ENCODE data around the gene GALM.
A peak's percentile ranks its signal among the peaks of the same experiment; 100 is the strongest.
"Not testable (repeated sequence)": the region's sequence is repeated elsewhere in the genome, so short reads cannot be mapped to it uniquely, and the experiment has no call there.

Gene GALM

GRCh38 chr2:38731090-38731489 lies 65.2 kb downstream of the GALM start:
- no peak for ATAC-seq
- no peak overlapping the region for H3K4me3 Mint-ChIP-seq

GRCh38 chr2:38731684-38732221 lies 65.8 kb downstream of the GALM start:
- Mint-ChIP-seq H3K4me3 (no peak overlapping the region), H3K27ac (no peak overlapping the region), H3K9me3 (no peaks in the 10 kb centered on the region), H3K27me3 (no peaks in the 10 kb centered on the region), H3K4me1 (peaks cover 6% of the 10 kb centered on the region), H3K36me3 (peaks cover 40% of the 10 kb centered on the region)
- no peak for ATAC-seq

More at GRCh38 chr2:38731090-38731489, 65.2 kb downstream of the GALM start:
- Mint-ChIP-seq H3K9me3 (no peaks in the 10 kb centered on the region), H3K36me3 (peaks cover 35% of the 10 kb centered on the region), H3K4me1 (peaks cover 6% of the 10 kb centered on the region), H3K27ac (no peak overlapping the region), H3K27me3 (no peaks in the 10 kb centered on the region)

GRCh38 chr2:38733300-38733971 lies 67.5 kb downstream of the GALM start:
- Mint-ChIP-seq H3K4me3 (no peak overlapping the region), H3K27ac (no peak overlapping the region), H3K4me1 (peaks cover 8% of the 10 kb centered on the region), H3K9me3 (no peaks in the 10 kb centered on the region), H3K27me3 (no peaks in the 10 kb centered on the region), H3K36me3 (peaks cover 57% of the 10 kb centered on the region)
- ATAC-seq, result no peak

- H3K36me3 Mint-ChIP-seq, result peaks cover 63% of the 10 kb centered on the region
- no peaks in the 10 kb centered on the region for H3K27me3 Mint-ChIP-seq
- H3K9me3 Mint-ChIP-seq, result no peaks in the 10 kb centered on the region
- no peak for ATAC-seq
- H3K4me3 Mint-ChIP-seq, result no peak overlapping the region
- no peak overlapping the region for H3K27ac Mint-ChIP-seq
- peaks cover 12% of the 10 kb centered on the region for H3K4me1 Mint-ChIP-seq
Observed at GRCh38 chr2:38734299-38735058, 68.6 kb downstream of the GALM start.

- ATAC-seq, result no peak
- Mint-ChIP-seq H3K36me3 (peaks cover 61% of the 10 kb centered on the region), H3K27me3 (no peaks in the 10 kb centered on the region), H3K4me3 (no peak overlapping the region), H3K9me3 (no peaks in the 10 kb centered on the region), H3K27ac (no peak overlapping the region), H3K4me1 (peaks cover 18% of the 10 kb centered on the region)
Observed at GRCh38 chr2:38735999-38736320, 70.0 kb downstream of the GALM start.

- H3K27ac Mint-ChIP-seq, H3K9me3 Mint-ChIP-seq, H3K27me3 Mint-ChIP-seq, H3K4me3 Mint-ChIP-seq, ATAC-seq: not testable (repeated sequence)
- Mint-ChIP-seq H3K36me3 (peaks cover 53% of the 10 kb centered on the region), H3K4me1 (peaks cover 18% of the 10 kb centered on the region)
Observed at GRCh38 chr2:38737000-38737698, 71.2 kb downstream of the GALM start.

GRCh38 chr2:38737925-38738324 lies 72.0 kb downstream of the GALM start:
- ATAC-seq, result no peak
- Mint-ChIP-seq H3K27ac (no peak overlapping the region), H3K36me3 (peaks cover 53% of the 10 kb centered on the region), H3K9me3 (no peaks in the 10 kb centered on the region), H3K27me3 (no peaks in the 10 kb centered on the region), H3K4me1 (peaks cover 18% of the 10 kb centered on the region), H3K4me3 (no peak overlapping the region)

- Mint-ChIP-seq H3K27me3 (no peaks in the 10 kb centered on the region), H3K27ac (peak overlapping the region; percentile 30), H3K36me3 (peaks cover 49% of the 10 kb centered on the region), H3K4me3 (no peak overlapping the region), H3K4me1 (peaks cover 18% of the 10 kb centered on the region), H3K9me3 (no peaks in the 10 kb centered on the region)
- no peak for ATAC-seq
Observed at GRCh38 chr2:38739524-38739923, 73.6 kb downstream of the GALM start.

GRCh38 chr2:38740851-38741731 lies 75.2 kb downstream of the GALM start:
- Mint-ChIP-seq H3K4me3 (no peak overlapping the region), H3K4me1 (peaks cover 29% of the 10 kb centered on the region), H3K36me3 (peaks cover 57% of the 10 kb centered on the region), H3K27ac (no peak overlapping the region), H3K9me3 (no peaks in the 10 kb centered on the region), H3K27me3 (no peaks in the 10 kb centered on the region)
- no peak for ATAC-seq

- H3K9me3 Mint-ChIP-seq, result no peaks in the 10 kb centered on the region
- no peaks in the 10 kb centered on the region for H3K27me3 Mint-ChIP-seq
- ATAC-seq, result no peak
- H3K27ac Mint-ChIP-seq, result no peak overlapping the region
- peaks cover 58% of the 10 kb centered on the region for H3K36me3 Mint-ChIP-seq
- H3K4me1 Mint-ChIP-seq, result peaks cover 47% of the 10 kb centered on the region
- no peak overlapping the region for H3K4me3 Mint-ChIP-seq
Observed at GRCh38 chr2:38742797-38743559, 77.1 kb downstream of the GALM start.

- Mint-ChIP-seq H3K36me3 (peaks cover 58% of the 10 kb centered on the region), H3K4me1 (peaks cover 50% of the 10 kb centered on the region), H3K27ac (no peak overlapping the region), H3K27me3 (no peaks in the 10 kb centered on the region), H3K4me3 (no peak overlapping the region), H3K9me3 (no peaks in the 10 kb centered on the region)
- no peak for ATAC-seq
Observed at GRCh38 chr2:38743672-38744398, 77.9 kb downstream of the GALM start.

- H3K27ac Mint-ChIP-seq, result no peak overlapping the region
- no peak for ATAC-seq
- H3K4me1 Mint-ChIP-seq, result peaks cover 50% of the 10 kb centered on the region
- H3K27me3 Mint-ChIP-seq, result no peaks in the 10 kb centered on the region
- H3K4me3 Mint-ChIP-seq, result no peak overlapping the region
- H3K9me3 Mint-ChIP-seq, result no peaks in the 10 kb centered on the region
- peaks cover 57% of the 10 kb centered on the region for H3K36me3 Mint-ChIP-seq
Observed at GRCh38 chr2:38744399-38744780, 78.5 kb downstream of the GALM start.

GRCh38 chr2:38745267-38745666 lies 79.4 kb downstream of the GALM start:
- no peaks in the 10 kb centered on the region for H3K9me3 Mint-ChIP-seq
- no peak overlapping the region for H3K4me3 Mint-ChIP-seq
- H3K4me1 Mint-ChIP-seq, result peaks cover 52% of the 10 kb centered on the region
- H3K27ac Mint-ChIP-seq, result no peak overlapping the region
- H3K36me3 Mint-ChIP-seq, result peaks cover 57% of the 10 kb centered on the region
- no peaks in the 10 kb centered on the region for H3K27me3 Mint-ChIP-seq
- ATAC-seq, result no peak

GRCh38 chr2:38747007-38747424 lies 81.1 kb downstream of the GALM start:
- Mint-ChIP-seq H3K4me3 (no peak overlapping the region), H3K4me1 (peaks cover 56% of the 10 kb centered on the region), H3K9me3 (no peaks in the 10 kb centered on the region), H3K36me3 (peaks cover 66% of the 10 kb centered on the region), H3K27me3 (no peaks in the 10 kb centered on the region), H3K27ac (peak overlapping the region; percentile 99)
- ATAC-seq, result no peak

Measured in stimulated activated memory B cell treated with anti-CD40 and anti-IgM and Interleukin-4, amounts not matched to agents 10 μg/mL and 1 μg/mL and 100 μg/mL, for 72 hours (primary cell).